H1 (cell line): ENCODE results near the gene RAB31. TPM values are rescaled to one million over a fixed set of nuclear protein-coding genes. Genes with fewer than 3 reads are reported as not detected.

Experiments used
- CTCF ChIA-PET: fragments of 300-600 bp; sonication (Branson Sonifier 250); formaldehyde crosslinking; loops from one replicate; lab custom pipeline; 2021; ENCODE audit not compliant: partially characterized antibody; lab: Charles Lee
- POLR2A ChIA-PET: fragments of 300-600 bp; sonication (Branson Sonifier 250); formaldehyde crosslinking; loops from one replicate; lab custom pipeline; 2021; ENCODE audit warnings: inconsistent platforms; ENCODE audit not compliant: partially characterized antibody; lab: Charles Lee
- DNase-seq, 2 experiments: peaks; one replicate each; pipeline versions ENCODE4 v3.0.0 to v3.0.0-alpha.2; 2010 to 2022; ENCODE audit warnings: low spot score in 2 of 2, low read depth in 1 of 2, mixed read lengths in 1 of 2
- FAIRE-seq: peaks from 2 replicates; lab custom pipeline; 2011; peaks lifted over from hg19 to GRCh38; lab: Jason Lieb, UNC
- H2AFZ ChIP-seq: 2 replicates; pipeline ENCODE4 v1.8.1; 2012; ENCODE audit warnings: low read length, inconsistent platforms
- H2AK5ac ChIP-seq: 2 replicates; pipeline ENCODE4 v1.6.1; 2013; ENCODE audit warnings: low read depth, low read length
- H2BK120ac ChIP-seq: replicated peaks from 2 replicates; pipeline ENCODE3; 2013; ENCODE audit warnings: low read depth, low read length, inconsistent platforms
- H2BK12ac ChIP-seq: 2 replicates; pipeline ENCODE4 v1.6.1; 2013; ENCODE audit warnings: low read depth, low read length
- H2BK15ac ChIP-seq: 2 replicates; pipeline ENCODE4 v1.6.1; 2013; ENCODE audit warnings: low read length
- H2BK20ac ChIP-seq: 2 replicates; pipeline ENCODE4 v1.6.1; 2013; ENCODE audit warnings: low read length
- H2BK5ac ChIP-seq: 2 replicates; pipeline ENCODE4 v1.6.1; 2013; ENCODE audit warnings: low read depth, low read length
- H3K14ac ChIP-seq: 2 replicates; pipeline ENCODE4 v1.6.1; 2013; ENCODE audit warnings: inconsistent platforms; ENCODE audit not compliant: insufficient read length
- H3K18ac ChIP-seq: 2 replicates; pipeline ENCODE4 v1.6.1; 2013; ENCODE audit warnings: low read length; ENCODE audit errors: extremely low read depth
- H3K23ac ChIP-seq: 2 replicates; pipeline ENCODE4 v1.6.1; 2013; ENCODE audit warnings: inconsistent platforms; ENCODE audit not compliant: insufficient read length
- H3K23me2 ChIP-seq: 2 replicates; pipeline ENCODE4 v1.6.1; 2013; ENCODE audit warnings: low read depth, low read length
- H3K27ac ChIP-seq: 2 replicates; pipeline ENCODE4 v1.6.1; 2011; ENCODE audit warnings: low read depth, low read length, inconsistent platforms
- H3K27me3 ChIP-seq, 4 experiments: replicated peaks in 1 of 4; 1 replicate in 1 of 4; 2 replicates in 3 of 4; pipeline versions ENCODE4 v1.6.1 to v1.8.1; 2011 to 2013; ENCODE audit warnings: low read length in 3 of 4, mild to moderate bottlenecking in 3 of 4, inconsistent platforms in 2 of 4, mixed read lengths in 2 of 4, moderate library complexity in 1 of 4; ENCODE audit not compliant: control insufficient read depth in 3 of 4, insufficient read depth in 3 of 4; ENCODE audit errors: extremely low read depth in 1 of 4
- H3K36me3 ChIP-seq, 4 experiments: 2 replicates each; pipeline versions ENCODE4 v1.6.1 to v1.8.1; 2011 to 2013; ENCODE audit warnings: mild to moderate bottlenecking in 4 of 4, low read length in 3 of 4, moderate library complexity in 2 of 4, control low read depth in 1 of 4, inconsistent platforms in 1 of 4; ENCODE audit not compliant: insufficient read depth in 4 of 4, control insufficient read depth in 2 of 4
- H3K4ac ChIP-seq: replicated peaks from 2 replicates; pipeline ENCODE3; 2013; ENCODE audit warnings: low read length, low read depth, mixed read lengths, inconsistent platforms; ENCODE audit not compliant: insufficient read length
- H3K4me1 ChIP-seq, 4 experiments: replicated peaks in 1 of 4; 1 replicate in 1 of 4; 2 replicates in 3 of 4; pipeline versions ENCODE4 v1.6.1 to v1.8.1; 2011 to 2013; ENCODE audit warnings: low read length in 3 of 4, inconsistent platforms in 2 of 4, mixed read lengths in 1 of 4; ENCODE audit not compliant: insufficient read depth in 4 of 4, control insufficient read depth in 3 of 4
- H3K4me2 ChIP-seq, 2 experiments: 2 replicates each; pipeline versions ENCODE4 v1.6.1 to v1.8.1; 2011 to 2013; ENCODE audit warnings: low read depth in 2 of 2, low read length in 2 of 2, control low read depth in 1 of 2, inconsistent platforms in 1 of 2, mild to moderate bottlenecking in 1 of 2; ENCODE audit not compliant: insufficient read depth in 1 of 2
- H3K4me3 ChIP-seq, 4 experiments: fragments of 200-600, 300-600 bp in 1 of 4; sonication (generic), shearing (Covaris generic), sonication (Bioruptor Twin) in 1 of 4; 2 replicates each; pipeline versions ENCODE4 v1.5.1 to v1.8.1; 2011 to 2016; ENCODE audit warnings: low read length in 4 of 4, low read depth in 3 of 4, control low read depth in 2 of 4, inconsistent platforms in 2 of 4, mild to moderate bottlenecking in 2 of 4, mixed read lengths in 1 of 4, moderate library complexity in 1 of 4; ENCODE audit not compliant: insufficient read depth in 2 of 4; ENCODE audit errors: extremely low read depth in 1 of 4
- H3K56ac ChIP-seq: replicated peaks from 2 replicates; pipeline ENCODE3; 2013; ENCODE audit warnings: low read depth, mild to moderate bottlenecking, mixed read lengths, low read length, inconsistent platforms; ENCODE audit not compliant: insufficient read length
- H3K79me1 ChIP-seq: 2 replicates; pipeline ENCODE4 v1.6.1; 2013; ENCODE audit warnings: low read depth, low read length, control low read depth
- H3K79me2 ChIP-seq, 2 experiments: 2 replicates each; pipeline versions ENCODE4 v1.6.1 to v1.8.1; 2012 to 2013; ENCODE audit warnings: low read length in 2 of 2, mild to moderate bottlenecking in 2 of 2, inconsistent platforms in 1 of 2; ENCODE audit not compliant: insufficient read depth in 2 of 2, control insufficient read depth in 1 of 2
- H3K9ac ChIP-seq, 4 experiments: replicated peaks in 1 of 4; 1 replicate in 1 of 4; 2 replicates in 3 of 4; pipeline versions ENCODE4 v1.6.1 to v1.8.1; 2011 to 2013; ENCODE audit warnings: low read depth in 3 of 4, low read length in 3 of 4, control low read depth in 2 of 4, mild to moderate bottlenecking in 2 of 4, moderate library complexity in 2 of 4, inconsistent platforms in 1 of 4; ENCODE audit errors: extremely low read depth in 1 of 4
- H3K9me3 ChIP-seq, 2 experiments: 2 replicates each; pipeline versions ENCODE4 v1.6.1 to v1.8.1; 2012 to 2013; ENCODE audit warnings: mild to moderate bottlenecking in 2 of 2, moderate library complexity in 2 of 2, control low read depth in 1 of 2, inconsistent platforms in 1 of 2, low read depth in 1 of 2, low read length in 1 of 2, mixed read lengths in 1 of 2; ENCODE audit not compliant: insufficient read depth in 2 of 2
- H4K20me1 ChIP-seq, 2 experiments: replicated peaks in 1 of 2; 2 replicates each; pipeline versions ENCODE3 to v1.8.1; 2011 to 2013; ENCODE audit warnings: inconsistent platforms in 2 of 2, low read length in 2 of 2, mild to moderate bottlenecking in 1 of 2; ENCODE audit not compliant: insufficient read depth in 2 of 2, control insufficient read depth in 1 of 2
- H4K5ac ChIP-seq: 2 replicates; pipeline ENCODE4 v1.6.1; 2013; ENCODE audit warnings: low read length, low read depth, mixed read lengths, inconsistent platforms; ENCODE audit not compliant: insufficient read length
- H4K8ac ChIP-seq: 2 replicates; pipeline ENCODE4 v1.8.0; 2013; ENCODE audit warnings: mild to moderate bottlenecking, moderate library complexity, low read length, inconsistent platforms; ENCODE audit not compliant: insufficient read depth; ENCODE audit errors: extremely low read depth
- H4K91ac ChIP-seq: replicated peaks from 2 replicates; pipeline ENCODE3; 2013; ENCODE audit warnings: low read length, mixed read lengths, inconsistent platforms; ENCODE audit not compliant: insufficient read length
- CHD1 ChIP-seq: IDR thresholded peaks from 2 replicates; pipeline ENCODE4 v1.6.1; 2012; ENCODE audit warnings: low read depth, low read length, improper control_type of control experiment
- CREB1 ChIP-seq: IDR thresholded peaks from 2 replicates; pipeline ENCODE4 v1.6.1; 2012; ENCODE audit warnings: inconsistent platforms
- EP300 ChIP-seq, 2 experiments: IDR thresholded peaks; 1 replicate in 1 of 2; 2 replicates in 1 of 2; pipeline ENCODE4 v1.6.1; 2011 to 2012; ENCODE audit warnings: low read depth in 2 of 2, low read length in 2 of 2, mild to moderate bottlenecking in 2 of 2, borderline replicate concordance in 1 of 2, inconsistent platforms in 1 of 2, moderate library complexity in 1 of 2
- EZH2 ChIP-seq: fragments of 200-600 bp; sonication (generic); IDR thresholded peaks from 2 replicates; pipeline ENCODE4 v1.7.1; 2012; ENCODE audit warnings: low read depth, mild to moderate bottlenecking, moderate library complexity, low read length, inconsistent platforms; ENCODE audit not compliant: severe bottlenecking
- HDAC2 ChIP-seq, 2 experiments: fragments of 300-600 bp in 1 of 2; sonication (generic) in 1 of 2; IDR thresholded peaks; 2 replicates each; pipeline ENCODE4 v1.6.1; 2011 to 2012; ENCODE audit warnings: low read depth in 2 of 2, low read length in 2 of 2, mild to moderate bottlenecking in 2 of 2, moderate library complexity in 2 of 2, borderline replicate concordance in 1 of 2, inconsistent platforms in 1 of 2
- JUN ChIP-seq: IDR thresholded peaks from 2 replicates; pipeline ENCODE4 v1.6.1; 2011; ENCODE audit warnings: low read depth, mild to moderate bottlenecking, improper control_type of control experiment, low read length
- POU5F1 ChIP-seq: IDR thresholded peaks from 2 replicates; pipeline ENCODE4 v1.6.1; 2011; ENCODE audit warnings: low read depth, mild to moderate bottlenecking, low read length, moderate library complexity
- SIX5 ChIP-seq: IDR thresholded peaks from 2 replicates; pipeline ENCODE4 v1.6.1; 2011; ENCODE audit warnings: mild to moderate bottlenecking, low read depth, low read length
- SRF ChIP-seq: IDR thresholded peaks from 2 replicates; pipeline ENCODE4 v1.6.1; 2011; ENCODE audit warnings: mild to moderate bottlenecking, low read depth, low read length, moderate library complexity
- TBP ChIP-seq: IDR thresholded peaks from 2 replicates; pipeline ENCODE4 v1.6.1; 2011; ENCODE audit warnings: low read depth, low read length, improper control_type of control experiment
- TEAD4 ChIP-seq: IDR thresholded peaks from 2 replicates; pipeline ENCODE4 v1.6.1; 2012; ENCODE audit warnings: low read depth, low read length, inconsistent platforms, mixed read lengths
- ZNF274 ChIP-seq: IDR thresholded peaks from 2 replicates; pipeline ENCODE4 v1.7.0; 2012; ENCODE audit warnings: low read length, borderline replicate concordance; ENCODE audit errors: extremely low read depth
- WGBS, 2 experiments: shearing (Covaris generic) in 1 of 2; methylation state at CpG; one replicate each; pipeline versions ENCODE4 v1.1.6 to v1.1.7; 2013 to 2015; ENCODE audit warnings: low lambda C conversion rate in 2 of 2, mixed read lengths in 2 of 2, inconsistent platforms in 1 of 2, low coverage in 1 of 2, missing lambda C conversion rate in 1 of 2; ENCODE audit not compliant: insufficient replicate concordance in 2 of 2, insufficient coverage in 1 of 2, insufficient read length in 1 of 2; ENCODE audit errors: extremely low coverage in 1 of 2, missing lambda C conversion rate in 1 of 2; 5-methylcytosine and 5-hydroxymethylcytosine counted together
- polyA plus RNA-seq, 7 experiments: library from polyadenylated mRNA; depleted of rRNA in 3 of 7; stranded (reverse) in 5 of 7; unstranded in 2 of 7; fragments of >200 nt in 5 of 7; fragments of 200-250 nt in 2 of 7; gene quantifications; 1 replicate in 5 of 7; 2 replicates in 1 of 7; 4 replicates in 1 of 7; pipeline versions ENCODE4 v1.2.1 to v1.2.3, GENCODE V29; 2011 to 2013; ENCODE audit warnings: missing spikeins in 2 of 7, mixed read lengths in 2 of 7
- total RNA-seq: library from RNA; stranded (reverse); fragmentation: NEBNext Ultra II Directional; extraction: Animal tissue kit (Norgen Biotek cat#: 25700); gene quantifications from 2 replicates; pipeline ENCODE4 v1.2.1, GENCODE V29; 2021
- TF ChIP-seq, protein P1 (sequence below): IDR thresholded peaks from 2 replicates; pipeline ENCODE4 v1.6.1; 2011; ENCODE audit warnings: low read length, improper control_type of control experiment

RAB31 gene
- total and polyA plus RNA-seq, 2 of the 8 experiments (the other 6 are each of a cell fraction or from before 2014, with no cell fraction given) = 15.2 to 40.9 TPM

DNA sequence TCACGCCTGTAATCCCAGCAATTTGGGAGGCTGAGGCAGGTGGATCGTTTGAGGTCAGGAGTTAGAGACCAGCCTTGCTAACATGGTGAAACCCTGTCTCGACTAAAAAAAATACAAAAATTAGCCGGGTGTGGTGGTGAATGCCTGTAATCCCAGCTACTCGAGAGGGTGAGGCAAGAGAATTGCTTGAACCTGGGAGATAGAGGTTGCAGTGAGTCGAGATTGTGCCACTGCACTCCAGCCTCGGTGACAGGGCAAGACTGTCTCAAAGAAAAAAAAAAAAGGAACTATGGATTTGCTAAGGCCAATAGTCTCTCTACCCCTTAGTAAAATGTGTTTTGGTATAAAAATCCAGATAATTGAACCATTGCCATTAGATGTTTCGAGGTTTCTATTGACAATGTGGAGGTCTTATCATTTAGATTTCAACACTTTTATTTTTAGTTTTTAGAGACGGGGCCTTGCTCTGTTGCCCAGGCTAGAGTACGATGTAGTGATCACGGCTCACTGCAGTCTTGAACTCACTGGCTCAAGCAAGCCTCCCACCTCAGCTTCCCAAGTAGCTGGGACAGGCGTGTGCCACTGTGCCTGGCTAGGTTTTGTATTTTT is 176.5 kb downstream of the RAB31 start:
- no peak overlapping the region for H4K91ac ChIP-seq
- DNase-seq (no peak), FAIRE-seq (no peak)
- ChIA-PET CTCF (no interaction called here), POLR2A (no interaction called here)
- H2BK15ac ChIP-seq = no peak overlapping the region
- H3K14ac ChIP-seq = no peak overlapping the region
- H3K36me3 ChIP-seq = no peaks in the 10 kb centered on the region
- H3K27me3 ChIP-seq = no peaks in the 10 kb centered on the region
- H2BK120ac ChIP-seq = no peak overlapping the region
- H3K9ac ChIP-seq = no peak overlapping the region
- no peak overlapping the region for H2AK5ac ChIP-seq
- no peak overlapping the region for H4K8ac ChIP-seq
- H3K4ac ChIP-seq = no peak overlapping the region
- no peaks in the 10 kb centered on the region for H3K4me1 ChIP-seq
- no peaks in the 10 kb centered on the region for H3K79me1 ChIP-seq
- 93% methylated on average over 12 of the region's 12 CpGs; no CpG with 5 or more reads in 1 of the 2 experiments for WGBS, 2 experiments
- no peak overlapping the region for H2BK12ac ChIP-seq
- no peaks in the 10 kb centered on the region for H3K9me3 ChIP-seq
- H3K79me2 ChIP-seq = no peaks in the 10 kb centered on the region
- no peak overlapping the region for H3K4me3 ChIP-seq
- no peak overlapping the region for H3K18ac ChIP-seq
- H4K20me1 ChIP-seq = no peaks in the 10 kb centered on the region
- no peak overlapping the region for H3K56ac ChIP-seq
- H3K23me2 ChIP-seq = no peaks in the 10 kb centered on the region
- H2BK5ac ChIP-seq = no peak overlapping the region
- no peak overlapping the region for H2BK20ac ChIP-seq
- H3K23ac ChIP-seq = no peak overlapping the region
- H2AFZ ChIP-seq = no peak overlapping the region
- H3K27ac ChIP-seq = no peak overlapping the region
- no peak overlapping the region for H3K4me2 ChIP-seq
- H4K5ac ChIP-seq = no peak overlapping the region
- TF ChIP-seq ZNF274 (no peak), CREB1 (no peak), JUN (no peak), CHD1 (no peak), SIX5 (no peak), TBP (no peak), EP300 (IDR thresholded peaks at IDR 0.05; ENCODE audit: borderline replicate concordance in 1 of 2, low read depth in 2 of 2, low read length in 2 of 2) (no peak), POU5F1 (no peak), HDAC2 (IDR thresholded peaks at IDR 0.05; ENCODE audit: borderline replicate concordance in 1 of 2, low read depth in 2 of 2, low read length in 2 of 2) (no peak), EZH2 (no peak), SRF (no peak), TEAD4 (no peak)
- TF ChIP-seq, protein P1, sequence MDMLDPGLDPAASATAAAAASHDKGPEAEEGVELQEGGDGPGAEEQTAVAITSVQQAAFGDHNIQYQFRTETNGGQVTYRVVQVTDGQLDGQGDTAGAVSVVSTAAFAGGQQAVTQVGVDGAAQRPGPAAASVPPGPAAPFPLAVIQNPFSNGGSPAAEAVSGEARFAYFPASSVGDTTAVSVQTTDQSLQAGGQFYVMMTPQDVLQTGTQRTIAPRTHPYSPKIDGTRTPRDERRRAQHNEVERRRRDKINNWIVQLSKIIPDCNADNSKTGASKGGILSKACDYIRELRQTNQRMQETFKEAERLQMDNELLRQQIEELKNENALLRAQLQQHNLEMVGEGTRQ = no peak
